ENCODE results near the gene DDB1. TPM values are rescaled to one million over a fixed set of nuclear protein-coding genes. Genes with fewer than 3 reads are reported as not detected.

Gene DDB1
- total RNA-seq, 2 donors from 2014 or later = 179 to 253 TPM

DNA sequence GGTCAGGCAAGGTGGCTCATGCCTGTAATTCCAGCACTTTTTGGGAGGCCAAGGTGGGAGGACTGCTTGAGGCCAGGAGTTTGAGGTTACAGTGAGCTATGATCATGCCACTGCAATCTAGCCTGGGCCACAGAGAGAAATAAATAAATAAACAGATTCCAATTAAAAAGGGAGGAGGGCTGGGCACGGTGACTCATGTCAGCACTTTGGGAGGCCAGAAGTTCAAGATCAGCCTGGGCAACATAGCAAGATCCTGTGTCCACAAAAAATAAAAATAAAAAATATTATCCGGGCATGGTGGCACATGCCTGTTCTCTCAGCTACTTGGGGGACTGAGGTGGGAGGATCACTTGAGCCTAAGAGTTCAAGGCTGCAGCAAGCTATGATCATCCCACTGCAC lies 21.3 kb upstream of the DDB1 start:
- no peaks in the 10 kb centered on the region for H3K27me3 ChIP-seq (replicated peaks; ENCODE audit: insufficient read depth)
- no peaks in the 10 kb centered on the region for H3K4me1 ChIP-seq (replicated peaks)
- no peak overlapping the region for H3K4me3 ChIP-seq
- no peak overlapping the region for H3K27ac ChIP-seq
- intact Hi-C loops (cut with DNase I) = no loop called here
- H3K9me3 ChIP-seq = no peaks in the 10 kb centered on the region
- 75% methylated on average over 2 of the region's 2 CpGs for WGBS
- H3K36me3 ChIP-seq = peaks cover 0 to 6% of the 10 kb centered on the region in 2 donors
- TF ChIP-seq POLR2AphosphoS5 (IDR thresholded peaks at IDR 0.05) (no peak), POLR2A (IDR thresholded peaks at IDR 0.05) (no peak)
- TF ChIP-seq, protein P1, sequence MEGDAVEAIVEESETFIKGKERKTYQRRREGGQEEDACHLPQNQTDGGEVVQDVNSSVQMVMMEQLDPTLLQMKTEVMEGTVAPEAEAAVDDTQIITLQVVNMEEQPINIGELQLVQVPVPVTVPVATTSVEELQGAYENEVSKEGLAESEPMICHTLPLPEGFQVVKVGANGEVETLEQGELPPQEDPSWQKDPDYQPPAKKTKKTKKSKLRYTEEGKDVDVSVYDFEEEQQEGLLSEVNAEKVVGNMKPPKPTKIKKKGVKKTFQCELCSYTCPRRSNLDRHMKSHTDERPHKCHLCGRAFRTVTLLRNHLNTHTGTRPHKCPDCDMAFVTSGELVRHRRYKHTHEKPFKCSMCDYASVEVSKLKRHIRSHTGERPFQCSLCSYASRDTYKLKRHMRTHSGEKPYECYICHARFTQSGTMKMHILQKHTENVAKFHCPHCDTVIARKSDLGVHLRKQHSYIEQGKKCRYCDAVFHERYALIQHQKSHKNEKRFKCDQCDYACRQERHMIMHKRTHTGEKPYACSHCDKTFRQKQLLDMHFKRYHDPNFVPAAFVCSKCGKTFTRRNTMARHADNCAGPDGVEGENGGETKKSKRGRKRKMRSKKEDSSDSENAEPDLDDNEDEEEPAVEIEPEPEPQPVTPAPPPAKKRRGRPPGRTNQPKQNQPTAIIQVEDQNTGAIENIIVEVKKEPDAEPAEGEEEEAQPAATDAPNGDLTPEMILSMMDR (IDR thresholded peaks at IDR 0.05) = no peak
- DNase-seq (ENCODE audit: low spot score) = no peak

DNA sequence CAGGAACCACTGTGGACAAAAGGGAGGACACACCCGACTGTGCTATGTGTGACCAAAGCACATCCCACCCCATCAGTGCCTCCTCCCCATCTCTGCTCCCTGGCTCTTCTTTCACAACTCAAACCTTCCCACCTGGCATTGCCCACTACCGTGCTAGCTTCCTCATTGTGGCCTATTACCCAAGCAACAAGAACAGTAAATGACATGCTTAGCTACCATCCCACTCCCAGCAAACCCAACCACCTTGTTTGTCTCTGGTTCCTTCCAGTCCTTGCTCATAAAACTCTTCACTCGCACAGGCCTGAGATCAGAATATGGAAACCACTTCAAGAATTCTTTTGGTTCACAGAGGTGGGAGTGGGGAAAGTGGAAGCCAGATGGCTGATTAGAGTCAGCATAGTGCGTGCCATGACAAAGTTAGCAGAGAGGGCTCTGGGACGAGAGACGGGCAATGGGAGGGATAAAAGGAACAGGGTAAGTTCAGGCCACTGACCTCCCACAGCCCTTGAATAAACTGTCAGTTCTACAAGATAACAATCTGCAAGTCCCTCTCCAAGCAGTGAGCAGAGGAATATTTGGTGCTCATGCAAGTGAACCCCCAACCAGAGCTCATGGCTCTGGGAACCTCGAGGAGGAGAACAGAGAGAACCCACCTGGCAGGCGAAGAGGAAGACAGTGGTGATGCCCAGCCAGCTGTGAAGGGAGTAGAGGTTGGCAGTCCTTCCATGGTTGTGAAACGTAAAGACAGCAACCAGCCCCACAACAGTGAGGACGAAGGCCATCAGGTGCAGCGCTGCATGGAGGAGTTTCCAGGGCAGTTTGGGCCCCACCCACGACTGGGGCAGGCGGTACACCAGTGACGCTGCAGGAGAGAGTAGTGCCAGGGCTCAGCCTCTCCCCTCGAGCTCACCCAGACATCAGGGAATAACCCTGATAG lies 20.5 kb upstream of the DDB1 start:
- Histone ChIP-seq H3K4me1 (replicated peaks) (no peaks in the 10 kb centered on the region), H3K9me3 (no peaks in the 10 kb centered on the region), H3K27me3 (replicated peaks; ENCODE audit: insufficient read depth) (no peaks in the 10 kb centered on the region), H3K27ac (no peak overlapping the region), H3K36me3 (peaks cover 0 to 6% of the 10 kb centered on the region in 2 donors), H3K4me3 (no peak overlapping the region)
- no peak for TF ChIP-seq POLR2AphosphoS5 (IDR thresholded peaks at IDR 0.05)
- no peak for TF ChIP-seq POLR2A (IDR thresholded peaks at IDR 0.05)
- TF ChIP-seq, protein P1 (IDR thresholded peaks at IDR 0.05) = no peak
- intact Hi-C loops (cut with DNase I) = no loop called here
- DNase-seq (ENCODE audit: low spot score) = no peak
- 75% methylated on average over 15 of the region's 15 CpGs for WGBS

DNA sequence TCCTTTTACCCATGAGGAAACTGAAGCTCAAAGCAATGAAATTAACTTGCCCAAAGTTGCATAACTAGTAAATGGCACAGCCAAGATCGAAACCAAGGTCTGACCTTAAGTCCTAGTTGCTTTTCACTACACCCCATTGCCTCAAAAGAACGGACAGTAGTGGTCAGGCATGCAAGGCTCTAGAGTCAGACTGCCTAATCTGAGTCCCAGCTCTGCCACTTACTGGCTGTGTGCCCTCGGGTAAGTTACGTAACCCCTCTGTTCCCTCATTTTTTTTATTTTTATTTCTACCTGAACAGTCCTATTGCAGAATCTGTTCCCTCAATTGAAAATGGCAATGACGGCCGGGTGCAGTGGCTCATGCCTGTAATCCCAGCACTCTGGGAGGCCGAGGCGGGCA lies 19.1 kb upstream of the DDB1 start:
- 82% methylated on average over 8 of the region's 8 CpGs for WGBS
- no peak for DNase-seq (ENCODE audit: low spot score)
- Histone ChIP-seq H3K4me1 (replicated peaks) (no peaks in the 10 kb centered on the region), H3K9me3 (no peaks in the 10 kb centered on the region), H3K27ac (no peak overlapping the region), H3K4me3 (no peak overlapping the region), H3K27me3 (replicated peaks; ENCODE audit: insufficient read depth) (no peaks in the 10 kb centered on the region), H3K36me3 (peaks cover 0 to 6% of the 10 kb centered on the region in 2 donors)
- intact Hi-C loops (cut with DNase I) = no loop called here
- TF ChIP-seq POLR2AphosphoS5 (IDR thresholded peaks at IDR 0.05) (no peak), POLR2A (IDR thresholded peaks at IDR 0.05) (no peak)
- TF ChIP-seq, protein P1 (IDR thresholded peaks at IDR 0.05) = no peak

DNA sequence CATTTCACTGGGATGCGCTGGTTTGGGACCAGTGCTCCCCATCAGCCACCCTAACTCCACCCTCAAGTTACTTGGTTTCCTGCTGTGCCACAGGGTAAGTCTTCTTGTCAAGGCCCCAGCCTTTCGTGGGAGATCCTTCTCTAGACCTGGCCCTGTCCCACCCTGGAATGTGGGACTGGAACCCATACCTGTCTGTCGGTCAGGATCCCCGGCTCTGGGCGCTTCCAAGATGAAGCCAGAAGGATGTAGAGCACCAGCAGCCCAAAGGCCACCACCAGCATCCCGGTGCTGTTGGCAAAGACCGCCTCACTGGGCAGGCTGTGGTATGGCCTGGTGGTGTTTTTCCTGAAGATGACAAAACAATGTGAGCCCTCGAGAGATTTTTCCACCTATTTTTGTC lies 17.9 kb upstream of the DDB1 start:
- Histone ChIP-seq H3K4me3 (no peak overlapping the region), H3K27ac (no peak overlapping the region), H3K36me3 (peaks cover 0 to 6% of the 10 kb centered on the region in 2 donors), H3K27me3 (replicated peaks; ENCODE audit: insufficient read depth) (no peaks in the 10 kb centered on the region), H3K4me1 (replicated peaks) (no peaks in the 10 kb centered on the region), H3K9me3 (no peaks in the 10 kb centered on the region)
- no peak for DNase-seq (ENCODE audit: low spot score)
- intact Hi-C loops (cut with DNase I) = no loop called here
- WGBS = 90% methylated on average over 8 of the region's 8 CpGs
- TF ChIP-seq POLR2A (IDR thresholded peaks at IDR 0.05) (no peak), POLR2AphosphoS5 (IDR thresholded peaks at IDR 0.05) (no peak)
- TF ChIP-seq, protein P1 (IDR thresholded peaks at IDR 0.05) = no peak

DNA sequence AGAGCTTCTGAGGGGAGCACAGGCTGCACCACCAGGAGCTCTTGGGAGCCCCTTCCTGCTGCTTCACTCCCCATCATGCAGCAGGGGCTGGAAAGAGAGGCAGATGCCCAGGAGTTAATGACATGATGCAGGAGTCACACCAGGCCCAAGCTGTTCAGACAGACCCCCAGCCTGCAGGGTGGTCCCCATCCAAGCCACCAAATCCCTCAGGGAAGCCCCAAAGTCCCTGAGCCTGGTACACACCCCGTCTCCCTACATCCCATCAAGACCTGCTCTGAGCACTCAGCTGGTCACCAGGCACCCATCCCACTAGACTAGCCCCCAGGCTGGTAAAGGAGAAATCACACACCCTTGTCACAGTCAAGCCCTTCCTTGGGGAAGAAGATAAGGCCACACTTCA lies 17.4 kb upstream of the DDB1 start:
- no peak overlapping the region for H3K27ac ChIP-seq

More for the DNA sequence above, 17.4 kb upstream of the DDB1 start:
- no peak for DNase-seq (ENCODE audit: low spot score)
- no peaks in the 10 kb centered on the region for H3K4me1 ChIP-seq (replicated peaks)
- TF ChIP-seq, protein P1 (IDR thresholded peaks at IDR 0.05) = no peak
- no peak for TF ChIP-seq POLR2AphosphoS5 (IDR thresholded peaks at IDR 0.05)
- TF ChIP-seq POLR2A (IDR thresholded peaks at IDR 0.05) = no peak
- H3K4me3 ChIP-seq = no peak overlapping the region
- H3K9me3 ChIP-seq = no peaks in the 10 kb centered on the region
- no peaks in the 10 kb centered on the region for H3K27me3 ChIP-seq (replicated peaks; ENCODE audit: insufficient read depth)
- 91% methylated on average over 1 of the region's 1 CpG for WGBS
- intact Hi-C loops (cut with DNase I) = no loop called here
- H3K36me3 ChIP-seq = peaks cover 0 to 6% of the 10 kb centered on the region in 2 donors
